NCI-H748 (cell line): ENCODE measurements around the gene AMN1.
"Not testable (repeated sequence)": the region's sequence is repeated elsewhere in the genome, so short reads cannot be mapped to it uniquely, and the experiment has no call there.

Experiments used
- DNase-seq: peaks from one replicate; lab custom pipeline; 2025; ENCODE audit not compliant: unreplicated experiment; lab: John Stamatoyannopoulos, UW

AMN1 gene

GRCh38 chr12:31728917-31729640, at the start of gene AMN1:
Gene AMN1 (minus strand): TSS chr12:31729021. CDS start chr12:31729008, 13 bp downstream.
- peak; percentile 100 for DNase-seq

- DNase-seq: no peak
Measured at GRCh38 chr12:31773867-31774266, 45.0 kb upstream of the AMN1 start.

DNA sequence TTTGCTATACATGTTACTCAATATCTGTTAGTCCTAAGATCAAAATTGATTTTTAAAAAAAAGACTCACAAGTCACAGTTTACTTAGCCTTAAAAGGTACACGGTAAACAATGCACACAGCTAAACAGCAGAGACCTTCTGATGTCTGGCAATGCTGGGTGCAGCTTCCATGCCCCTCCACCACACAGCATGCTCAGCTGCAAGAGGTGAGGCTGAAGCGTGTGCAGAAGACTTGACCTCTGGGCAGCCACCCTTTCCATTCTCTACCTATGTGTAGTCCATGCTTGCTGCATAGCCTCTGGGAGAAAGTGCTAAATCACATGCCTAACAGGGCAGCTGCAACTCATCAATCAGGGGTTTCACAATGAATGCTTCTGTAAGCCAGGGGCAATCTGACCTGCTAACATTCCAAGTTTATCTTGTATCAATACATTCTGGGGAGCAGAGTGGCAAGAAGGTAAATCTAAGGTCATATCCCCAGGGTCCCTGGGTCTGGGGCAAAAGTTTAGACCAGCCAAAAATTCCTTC, 44.5 kb upstream of the AMN1 start:
- DNase-seq: peak; percentile 17

DNA sequence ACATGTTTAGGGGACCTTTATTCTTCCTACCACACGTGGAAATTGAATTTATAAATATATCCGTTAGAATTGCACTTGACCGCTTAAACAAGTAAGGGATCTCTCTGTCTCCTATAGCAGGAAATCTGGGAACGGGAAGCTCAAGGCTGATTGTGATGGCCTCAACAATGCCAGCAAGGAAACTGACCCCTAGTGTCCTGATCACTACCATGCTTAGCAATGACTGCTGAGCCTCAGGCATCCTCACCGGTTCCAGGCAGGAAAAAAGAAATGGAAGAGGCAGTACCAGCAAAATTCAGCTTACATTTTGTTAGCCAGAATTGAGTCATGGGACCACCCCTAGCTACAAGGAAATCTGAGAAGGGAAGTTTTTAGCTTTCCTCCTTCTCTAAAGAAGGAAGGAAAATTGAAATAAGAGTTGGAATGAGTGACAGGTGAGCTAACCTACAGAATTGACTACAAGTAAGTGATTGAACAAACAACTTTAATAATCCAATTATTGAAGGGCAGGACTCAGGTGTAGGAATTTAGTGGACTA, 43.9 kb upstream of the AMN1 start:
- no peak for DNase-seq

DNA sequence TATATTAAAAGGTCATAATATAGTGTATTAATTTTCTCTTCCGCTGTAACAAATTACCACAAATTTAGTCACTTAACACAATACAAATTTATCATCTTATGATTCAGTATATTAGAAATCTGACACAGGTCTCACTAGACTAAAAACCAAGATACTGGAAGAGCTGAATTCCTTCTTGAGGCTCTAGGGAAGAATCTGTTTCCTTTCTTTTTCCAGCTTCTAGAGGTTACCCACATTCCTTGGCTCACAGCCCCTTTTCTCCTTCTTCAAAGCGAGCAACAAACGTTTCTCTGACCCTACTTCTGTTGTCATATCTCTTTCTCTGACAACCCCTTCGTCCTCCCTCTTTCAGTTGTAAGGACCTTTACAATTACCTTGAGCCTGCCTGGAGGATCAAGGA, 43.4 kb upstream of the AMN1 start:
- no peak for DNase-seq

- DNase-seq: peak; percentile 55
Measured at GRCh38 chr12:31768046-31768445, 39.2 kb upstream of the AMN1 start.

DNA sequence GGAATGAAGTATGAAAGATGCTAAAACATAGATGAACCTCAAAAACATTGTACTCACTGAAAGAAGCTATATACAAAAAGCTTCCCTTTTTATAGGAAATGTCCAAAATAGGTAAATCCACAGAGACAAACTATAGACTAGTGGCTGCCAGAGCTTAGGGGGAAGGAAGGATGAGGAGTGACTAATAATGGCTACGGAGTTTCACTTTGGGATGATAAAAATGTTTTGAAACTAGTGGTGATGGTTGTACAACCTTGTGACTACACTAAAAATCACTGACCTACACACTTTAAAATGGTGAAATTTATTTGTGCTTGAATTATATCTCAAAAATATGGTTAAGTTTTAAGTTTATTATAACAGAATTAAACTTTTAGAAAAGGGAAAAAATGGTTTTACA, 37.1 kb upstream of the AMN1 start:
- DNase-seq: no peak

GRCh38 chr12:31759632-31760459, 31.0 kb upstream of the AMN1 start:
- DNase-seq: no peak

GRCh38 chr12:31758297-31758696, 29.5 kb upstream of the AMN1 start:
- not testable (repeated sequence) for DNase-seq

DNA sequence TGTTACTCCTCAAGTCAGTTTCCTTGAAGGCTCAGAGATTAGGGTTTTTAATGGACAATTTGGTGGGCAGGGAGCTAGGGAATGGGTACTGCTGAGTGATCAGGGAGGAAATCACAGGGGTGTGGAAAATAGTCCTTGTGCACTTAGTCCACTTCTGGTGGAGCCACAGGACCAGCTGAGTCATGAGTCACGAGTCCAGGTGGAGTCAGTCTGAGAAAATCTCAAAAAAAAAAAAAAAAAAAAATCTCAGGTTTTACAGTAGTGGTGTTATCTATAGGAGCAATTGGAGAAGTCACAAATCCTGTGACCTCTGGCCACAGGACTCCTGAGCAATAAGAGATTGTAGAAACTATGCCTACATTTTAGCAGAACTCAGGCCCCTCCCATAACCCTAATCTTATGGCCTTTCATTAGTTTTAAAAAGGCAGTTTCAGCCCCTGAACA, 28.2 kb upstream of the AMN1 start:
- DNase-seq: no peak

GRCh38 chr12:31752450-31752849, 23.6 kb upstream of the AMN1 start:
- no peak for DNase-seq

DNA sequence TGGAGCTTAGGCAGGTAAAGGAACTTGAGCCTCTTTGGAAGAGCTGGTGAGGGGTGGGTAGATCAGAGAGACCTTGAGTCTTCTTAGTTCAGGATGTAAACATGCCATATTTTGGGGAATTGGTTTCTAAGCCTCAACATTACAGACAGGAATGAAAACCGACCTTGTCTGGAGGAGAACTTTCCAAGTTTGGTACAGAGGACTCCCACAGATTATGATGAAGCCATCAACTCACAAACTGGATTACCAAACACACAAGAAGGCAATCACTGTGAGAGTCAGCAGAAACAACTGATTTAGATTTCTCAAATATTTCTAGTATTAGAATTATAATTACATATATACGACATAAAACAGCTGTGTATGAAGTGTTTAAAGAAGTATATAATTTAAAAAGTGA, 22.3 kb upstream of the AMN1 start:
- DNase-seq: no peak

- no peak for DNase-seq
Measured at GRCh38 chr12:31750747-31751039, 21.9 kb upstream of the AMN1 start.

GRCh38 chr12:31749024-31749704, 20.3 kb upstream of the AMN1 start:
- DNase-seq: peak; percentile 100

GRCh38 chr12:31745242-31745641, 16.4 kb upstream of the AMN1 start:
- no peak for DNase-seq

DNA sequence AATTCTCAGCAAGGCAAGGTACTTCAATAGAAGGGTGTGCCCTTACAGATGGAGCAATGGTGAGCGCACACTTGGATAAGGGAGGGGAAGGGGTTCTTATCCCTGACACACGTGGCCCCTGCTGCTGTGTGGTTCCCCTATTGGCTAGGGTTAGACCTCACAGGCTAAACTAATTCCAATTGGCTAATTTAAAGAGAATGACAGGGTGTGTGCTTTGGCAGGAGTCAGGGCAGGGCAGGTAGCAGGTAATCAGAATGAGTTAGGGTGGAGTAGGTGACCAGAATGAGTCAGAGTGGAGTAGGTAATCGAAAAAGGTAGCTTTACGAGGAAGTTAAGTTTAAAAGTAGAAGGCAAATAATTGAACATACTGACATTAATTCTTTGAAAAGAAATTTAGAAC, 15.5 kb upstream of the AMN1 start:
- DNase-seq: peak; percentile 13

GRCh38 chr12:31742891-31743290, 14.1 kb upstream of the AMN1 start:
- DNase-seq: no peak

DNA sequence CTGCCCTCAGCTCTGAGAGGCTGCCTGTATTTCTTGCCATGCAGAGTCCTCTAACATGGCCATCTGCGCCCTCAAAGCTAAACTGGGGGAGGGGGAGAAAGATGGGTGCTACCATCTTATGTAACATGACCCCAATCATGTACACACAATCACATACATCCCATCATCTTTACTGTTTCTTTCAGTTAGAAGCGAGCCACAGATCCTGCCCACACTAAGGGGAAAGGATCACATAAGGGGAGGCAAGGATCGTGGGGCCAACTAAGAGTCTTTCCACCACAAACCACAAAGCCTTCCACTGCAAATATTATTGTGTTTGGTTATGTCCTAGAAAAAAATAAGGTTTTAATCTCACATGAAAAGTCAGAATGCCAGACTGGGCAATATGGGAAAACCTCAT, 11.8 kb upstream of the AMN1 start:
- DNase-seq: no peak

DNA sequence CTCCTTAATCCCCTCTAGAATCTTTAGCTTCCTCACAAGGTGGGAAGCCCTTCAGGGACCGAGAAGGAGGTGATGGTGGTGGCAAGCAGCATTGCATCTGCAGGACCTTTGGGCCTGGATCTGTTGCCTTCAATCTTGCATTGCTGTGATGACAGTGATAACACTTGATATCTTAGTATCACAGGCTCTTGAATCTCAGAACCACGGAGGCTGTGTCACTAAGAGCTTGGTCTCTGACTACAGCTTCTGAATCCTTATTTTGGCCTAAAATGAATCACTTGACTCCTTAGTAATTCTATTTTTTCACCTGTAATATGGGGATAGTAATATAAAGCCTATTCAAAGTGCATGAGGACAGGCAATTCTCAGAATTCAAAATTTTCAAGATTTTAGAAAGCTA, 8.9 kb upstream of the AMN1 start:
- no peak for DNase-seq

- no peak for DNase-seq
Measured at GRCh38 chr12:31737345-31737744, 8.5 kb upstream of the AMN1 start.

GRCh38 chr12:31736472-31736871, 7.7 kb upstream of the AMN1 start:
- DNase-seq: no peak
